H9 (cell line): ENCODE measurements around the gene TCOF1. TPM values are rescaled to one million over a fixed set of nuclear protein-coding genes. Genes with fewer than 3 reads are reported as not detected.

ENCODE experiments used
- DNase-seq: peaks from one replicate; pipeline ENCODE4 v3.0.0-alpha.2; 2017
- H2AFZ ChIP-seq: one replicate; pipeline ENCODE4 v1.6.1; 2013; ENCODE audit warnings: mild to moderate bottlenecking, low read length, control low read depth, moderate library complexity
- H2AK5ac ChIP-seq: 2 replicates; pipeline ENCODE4 v1.6.1; 2013; ENCODE audit warnings: low read length, control low read depth, mixed read lengths; ENCODE audit not compliant: insufficient read length
- H2BK120ac ChIP-seq: one replicate; pipeline ENCODE4 v1.6.1; 2013; ENCODE audit warnings: low read depth, mild to moderate bottlenecking, low read length, control low read depth, inconsistent platforms; ENCODE audit not compliant: poor library complexity, severe bottlenecking
- H2BK12ac ChIP-seq: 2 replicates; pipeline ENCODE4 v1.6.1; 2013; ENCODE audit warnings: low read length, control low read depth, mixed read lengths, low read depth; ENCODE audit not compliant: insufficient read length
- H2BK15ac ChIP-seq: 2 replicates; pipeline ENCODE4 v1.6.1; 2013; ENCODE audit warnings: low read depth, low read length, control low read depth
- H2BK20ac ChIP-seq: one replicate; pipeline ENCODE4 v1.6.1; 2013; ENCODE audit warnings: low read depth, mild to moderate bottlenecking, low read length, control low read depth, inconsistent platforms; ENCODE audit not compliant: poor library complexity, severe bottlenecking
- H2BK5ac ChIP-seq: 2 replicates; pipeline ENCODE4 v1.6.1; 2013; ENCODE audit warnings: low read length, control low read depth, mixed read lengths; ENCODE audit not compliant: insufficient read length
- H3K14ac ChIP-seq: 2 replicates; pipeline ENCODE4 v1.6.1; 2013; ENCODE audit warnings: low read length, control low read depth; ENCODE audit not compliant: insufficient read depth
- H3K18ac ChIP-seq: 2 replicates; pipeline ENCODE4 v1.6.1; 2013; ENCODE audit warnings: low read depth, mild to moderate bottlenecking, mixed read lengths, low read length, control low read depth; ENCODE audit not compliant: insufficient read length
- H3K23ac ChIP-seq: 2 replicates; pipeline ENCODE4 v1.6.1; 2013; ENCODE audit warnings: low read length, control low read depth, mixed read lengths, low read depth; ENCODE audit not compliant: insufficient read length
- H3K23me2 ChIP-seq: 2 replicates; pipeline ENCODE4 v1.6.1; 2013; ENCODE audit warnings: low read depth, mild to moderate bottlenecking, mixed read lengths, low read length, control low read depth; ENCODE audit not compliant: insufficient read length, poor library complexity, severe bottlenecking
- H3K27ac ChIP-seq: 2 replicates; pipeline ENCODE4 v1.5.1; 2013; ENCODE audit warnings: low read length, control low read depth, mixed read lengths, low read depth; ENCODE audit not compliant: insufficient read length
- H3K27me3 ChIP-seq: 2 replicates; pipeline ENCODE4 v1.6.1; 2013; ENCODE audit warnings: low read length, control low read depth, inconsistent platforms; ENCODE audit not compliant: insufficient read depth
- H3K4ac ChIP-seq: 2 replicates; pipeline ENCODE4 v1.6.1; 2013; ENCODE audit warnings: low read depth, mild to moderate bottlenecking, control low read depth, inconsistent platforms, low read length, moderate library complexity
- H3K4me1 ChIP-seq: 2 replicates; pipeline ENCODE4 v1.6.1; 2013; ENCODE audit warnings: low read length, control low read depth, inconsistent platforms; ENCODE audit not compliant: insufficient read depth
- H3K4me2 ChIP-seq: 2 replicates; pipeline ENCODE4 v1.6.1; 2013; ENCODE audit warnings: low read length, control low read depth, mixed read lengths; ENCODE audit not compliant: insufficient read length, insufficient read depth
- H3K56ac ChIP-seq: 2 replicates; pipeline ENCODE4 v1.6.1; 2013; ENCODE audit warnings: low read depth, mild to moderate bottlenecking, mixed read lengths, low read length, control low read depth; ENCODE audit not compliant: insufficient read length
- H3K79me1 ChIP-seq: 2 replicates; pipeline ENCODE4 v1.6.1; 2013; ENCODE audit warnings: low read depth, mild to moderate bottlenecking, moderate library complexity, low read length, control low read depth, inconsistent platforms; ENCODE audit not compliant: insufficient read depth, poor library complexity, severe bottlenecking
- H3K79me2 ChIP-seq: 2 replicates; pipeline ENCODE4 v1.6.1; 2013; ENCODE audit warnings: low read length, control low read depth, inconsistent platforms; ENCODE audit not compliant: insufficient read depth
- H3K9ac ChIP-seq: 2 replicates; pipeline ENCODE4 v1.6.1; 2013; ENCODE audit warnings: low read length, control low read depth, mixed read lengths; ENCODE audit not compliant: insufficient read length; ENCODE audit errors: extremely low read depth
- H3K9me3 ChIP-seq: one replicate; pipeline ENCODE4 v1.6.1; 2013; ENCODE audit warnings: low read depth, low read length, inconsistent platforms; ENCODE audit not compliant: control insufficient read depth
- H3T11ph ChIP-seq: one replicate; pipeline ENCODE4 v1.6.1; 2013; ENCODE audit warnings: mild to moderate bottlenecking, low read length, control low read depth, inconsistent platforms
- H4K20me1 ChIP-seq: one replicate; pipeline ENCODE4 v1.6.1; 2013; ENCODE audit not compliant: control insufficient read depth, insufficient read length, insufficient read depth
- H4K5ac ChIP-seq: 2 replicates; pipeline ENCODE4 v1.6.1; 2013; ENCODE audit warnings: low read depth, mild to moderate bottlenecking, mixed read lengths, low read length, control low read depth; ENCODE audit not compliant: insufficient read length
- H4K8ac ChIP-seq: replicated peaks from 2 replicates; pipeline ENCODE4 v1.6.1; 2013; ENCODE audit warnings: low read length, control low read depth, mixed read lengths, low read depth; ENCODE audit not compliant: insufficient read length
- H4K91ac ChIP-seq: 2 replicates; pipeline ENCODE4 v1.6.1; 2013; ENCODE audit warnings: low read depth, mild to moderate bottlenecking, moderate library complexity, mixed read lengths, low read length, control low read depth; ENCODE audit not compliant: insufficient read length
- H3K27ac Mint-ChIP-seq, 3 experiments: 2 replicates in 2 of 3; 3 replicates in 1 of 3; pipeline ENCODE4 v1.8.0; 2020 to 2021; ENCODE audit warnings: mixed read lengths in 3 of 3, mild to moderate bottlenecking in 1 of 3, moderate library complexity in 1 of 3
- H3K27me3 Mint-ChIP-seq: 2 replicates; pipeline ENCODE4 v1.8.0; 2021; ENCODE audit warnings: low read depth, mild to moderate bottlenecking, moderate library complexity, mixed read lengths
- H3K36me3 Mint-ChIP-seq, 3 experiments: 2 replicates in 2 of 3; 3 replicates in 1 of 3; pipeline ENCODE4 v1.8.0; 2020 to 2021; ENCODE audit warnings: low read depth in 3 of 3, mixed read lengths in 3 of 3; ENCODE audit not compliant: insufficient read depth in 1 of 3
- H3K4me1 Mint-ChIP-seq, 2 experiments: 2 replicates each; pipeline ENCODE4 v1.8.0; 2020; ENCODE audit warnings: mixed read lengths in 2 of 2
- H3K4me3 Mint-ChIP-seq, 2 experiments: 2 replicates in 1 of 2; 3 replicates in 1 of 2; pipeline ENCODE4 v1.8.0; 2020 to 2021; ENCODE audit warnings: mild to moderate bottlenecking in 2 of 2, mixed read lengths in 2 of 2, moderate library complexity in 1 of 2
- H3K9me3 Mint-ChIP-seq, 2 experiments: 2 replicates in 1 of 2; 3 replicates in 1 of 2; pipeline ENCODE4 v1.8.0; 2020; ENCODE audit warnings: mild to moderate bottlenecking in 2 of 2, mixed read lengths in 2 of 2, moderate library complexity in 1 of 2
- WGBS: extraction: QIAGEN DNeasy Blood & Tissue Kit; methylation state at CpG from one replicate; pipeline ENCODE4 v1.1.7; 2013; ENCODE audit warnings: missing lambda C conversion rate, low lambda C conversion rate, mixed read lengths; ENCODE audit not compliant: insufficient read length; ENCODE audit errors: extremely low coverage; 5-methylcytosine and 5-hydroxymethylcytosine counted together
- total RNA-seq: library from RNA; stranded (reverse); gene quantifications from 2 replicates; pipeline ENCODE4 v1.2.1, GENCODE V29; 2021
- TF ChIP-seq, protein P1 (sequence below): fragments of 200-600 bp; sonication (generic); conservative IDR thresholded peaks from 3 replicates; pipeline ENCODE4 v1.8.0; 2021; ENCODE audit warnings: antibody characterized with exemption, mild to moderate bottlenecking

The TCOF1 gene
- total RNA-seq, 1 experiment from 2014 or later: 128 TPM

DNA sequence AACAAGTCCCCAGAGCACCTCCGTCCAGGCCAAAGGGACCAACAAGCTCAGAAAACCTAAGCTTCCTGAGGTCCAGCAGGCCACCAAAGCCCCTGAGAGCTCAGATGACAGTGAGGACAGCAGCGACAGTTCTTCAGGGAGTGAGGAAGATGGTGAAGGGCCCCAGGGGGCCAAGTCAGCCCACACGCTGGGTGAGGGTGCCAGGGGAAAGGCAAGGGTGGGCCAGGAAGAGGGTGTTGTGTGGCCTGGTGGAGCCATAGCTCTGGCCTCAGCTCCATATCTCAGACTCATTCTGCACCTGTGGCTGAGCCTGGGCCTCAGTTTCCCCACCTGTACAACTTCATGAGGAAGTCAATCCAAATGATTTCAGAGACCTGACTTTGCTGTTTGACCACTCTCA lies 34.5 kb downstream of the TCOF1 start:
- H3K4me2 ChIP-seq: no peak overlapping the region
- H2AK5ac ChIP-seq: no peak overlapping the region
- H3K9me3 ChIP-seq: no peaks in the 10 kb centered on the region
- no peaks in the 10 kb centered on the region for H4K20me1 ChIP-seq
- Mint-ChIP-seq H3K4me1 (no peaks in the 10 kb centered on the region), H3K4me3 (no peak overlapping the region), H3K36me3 (peaks cover 46 to 92% (median 77%) of the 10 kb centered on the region in 3 experiments), H3K27me3 (no peaks in the 10 kb centered on the region; the same call in 1 of the 2 replicates), H3K27ac (no peak overlapping the region), H3K9me3 (no peaks in the 10 kb centered on the region)
- no peaks in the 10 kb centered on the region for H3K79me2 ChIP-seq
- no peak overlapping the region for H2BK20ac ChIP-seq
- H3K27ac ChIP-seq: no peak overlapping the region
- H4K91ac ChIP-seq: no peak overlapping the region
- H2BK15ac ChIP-seq: no peak overlapping the region
- no peaks in the 10 kb centered on the region for H3K27me3 ChIP-seq
- H3K9ac ChIP-seq: no peak overlapping the region
- no peak overlapping the region for H2BK5ac ChIP-seq
- no peak overlapping the region for H3T11ph ChIP-seq
- no peak for DNase-seq
- TF ChIP-seq, protein P1, sequence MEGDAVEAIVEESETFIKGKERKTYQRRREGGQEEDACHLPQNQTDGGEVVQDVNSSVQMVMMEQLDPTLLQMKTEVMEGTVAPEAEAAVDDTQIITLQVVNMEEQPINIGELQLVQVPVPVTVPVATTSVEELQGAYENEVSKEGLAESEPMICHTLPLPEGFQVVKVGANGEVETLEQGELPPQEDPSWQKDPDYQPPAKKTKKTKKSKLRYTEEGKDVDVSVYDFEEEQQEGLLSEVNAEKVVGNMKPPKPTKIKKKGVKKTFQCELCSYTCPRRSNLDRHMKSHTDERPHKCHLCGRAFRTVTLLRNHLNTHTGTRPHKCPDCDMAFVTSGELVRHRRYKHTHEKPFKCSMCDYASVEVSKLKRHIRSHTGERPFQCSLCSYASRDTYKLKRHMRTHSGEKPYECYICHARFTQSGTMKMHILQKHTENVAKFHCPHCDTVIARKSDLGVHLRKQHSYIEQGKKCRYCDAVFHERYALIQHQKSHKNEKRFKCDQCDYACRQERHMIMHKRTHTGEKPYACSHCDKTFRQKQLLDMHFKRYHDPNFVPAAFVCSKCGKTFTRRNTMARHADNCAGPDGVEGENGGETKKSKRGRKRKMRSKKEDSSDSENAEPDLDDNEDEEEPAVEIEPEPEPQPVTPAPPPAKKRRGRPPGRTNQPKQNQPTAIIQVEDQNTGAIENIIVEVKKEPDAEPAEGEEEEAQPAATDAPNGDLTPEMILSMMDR: no peak
- no peak overlapping the region for H2BK12ac ChIP-seq
- no peak overlapping the region for H3K23ac ChIP-seq
- H3K23me2 ChIP-seq: no peaks in the 10 kb centered on the region
- no peaks in the 10 kb centered on the region for H3K79me1 ChIP-seq
- H3K4ac ChIP-seq: no peak overlapping the region
- no peak overlapping the region for H3K18ac ChIP-seq
- no peak overlapping the region for H2AFZ ChIP-seq
- H3K56ac ChIP-seq: no peak overlapping the region
- no peaks in the 10 kb centered on the region for H3K4me1 ChIP-seq
- no CpG with 5 or more reads among the region's 3 CpGs for WGBS
- H2BK120ac ChIP-seq: no peak overlapping the region
- no peak overlapping the region for H3K14ac ChIP-seq
- H4K8ac ChIP-seq: no peak overlapping the region
- H4K5ac ChIP-seq: no peak overlapping the region
